ENCODE results near the gene UBE3D. TPM values are rescaled to one million over a fixed set of nuclear protein-coding genes. Genes with fewer than 3 reads are reported as not detected.

The UBE3D gene
- total RNA-seq, 1 experiment from 2014 or later: 10.7 TPM

DNA sequence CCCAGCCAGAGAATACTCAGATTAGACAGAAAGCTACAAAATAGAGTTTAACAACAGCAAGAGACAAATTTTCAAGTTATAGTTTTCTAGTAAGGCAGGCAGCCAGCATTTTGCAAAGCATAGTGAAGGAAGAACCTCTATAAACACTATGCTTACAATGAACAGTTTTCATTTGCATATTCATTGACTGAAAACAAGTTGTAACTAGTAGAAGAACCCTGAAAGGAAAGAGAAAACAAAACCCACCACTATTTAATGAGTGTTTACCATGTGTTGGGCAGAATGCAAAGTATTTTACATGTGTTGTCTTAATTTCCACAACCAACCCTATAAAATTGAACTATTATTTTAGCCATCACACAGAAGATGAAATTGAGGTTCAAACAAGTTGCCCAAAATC, 196.1 kb downstream of the UBE3D start:
- H4K8ac ChIP-seq (replicated peaks; ENCODE audit: insufficient read length, low read depth, low read length): no peak overlapping the region
- no peaks in the 10 kb centered on the region for H4K20me1 ChIP-seq (ENCODE audit: control insufficient read depth, insufficient read depth, insufficient read length)
- no peak overlapping the region for H3K23ac ChIP-seq (ENCODE audit: insufficient read length, low read depth, low read length)
- Mint-ChIP-seq H3K27me3 (ENCODE audit: low read depth) (no peaks in the 10 kb centered on the region), H3K4me3 (no peak overlapping the region), H3K27ac (no peak overlapping the region), H3K9me3 (no peaks in the 10 kb centered on the region), H3K36me3 (ENCODE audit: insufficient read depth in 1 of 3, low read depth in 3 of 3) (no peaks in the 10 kb centered on the region; a peak in 1 of 7 replicates), H3K4me1 (peaks cover 0 to 4% of the 10 kb centered on the region in 2 experiments; a peak in 3 of 4 replicates)
- H3K56ac ChIP-seq (ENCODE audit: insufficient read length, low read depth, low read length): no peak overlapping the region
- H2BK12ac ChIP-seq (ENCODE audit: insufficient read length, low read depth, low read length): no peak overlapping the region
- H3K9me3 ChIP-seq (ENCODE audit: control insufficient read depth, low read depth, low read length): no peaks in the 10 kb centered on the region
- no peak overlapping the region for H3T11ph ChIP-seq (ENCODE audit: low read length)
- H2BK120ac ChIP-seq (ENCODE audit: low read depth, low read length, poor library complexity, severe bottlenecking): no peak overlapping the region
- no peak overlapping the region for H2BK20ac ChIP-seq (ENCODE audit: low read depth, low read length, poor library complexity, severe bottlenecking)
- H3K23me2 ChIP-seq (ENCODE audit: insufficient read length, low read depth, low read length, poor library complexity, severe bottlenecking): no peaks in the 10 kb centered on the region
- H3K79me1 ChIP-seq (ENCODE audit: insufficient read depth, low read depth, low read length, poor library complexity, severe bottlenecking): no peaks in the 10 kb centered on the region
- no peak overlapping the region for H3K14ac ChIP-seq (ENCODE audit: insufficient read depth, low read length)
- H3K27me3 ChIP-seq (ENCODE audit: insufficient read depth, low read length): no peaks in the 10 kb centered on the region
- no peak overlapping the region for H4K91ac ChIP-seq (ENCODE audit: insufficient read length, low read depth, low read length)
- H2AFZ ChIP-seq (ENCODE audit: low read length): no peak overlapping the region
- H3K79me2 ChIP-seq (ENCODE audit: insufficient read depth, low read length): no peaks in the 10 kb centered on the region
- no peak overlapping the region for H3K4ac ChIP-seq (ENCODE audit: low read depth, low read length)
- H3K27ac ChIP-seq (ENCODE audit: insufficient read length, low read depth, low read length): no peak overlapping the region
- H3K18ac ChIP-seq (ENCODE audit: insufficient read length, low read depth, low read length): no peak overlapping the region
- TF ChIP-seq, protein P1, sequence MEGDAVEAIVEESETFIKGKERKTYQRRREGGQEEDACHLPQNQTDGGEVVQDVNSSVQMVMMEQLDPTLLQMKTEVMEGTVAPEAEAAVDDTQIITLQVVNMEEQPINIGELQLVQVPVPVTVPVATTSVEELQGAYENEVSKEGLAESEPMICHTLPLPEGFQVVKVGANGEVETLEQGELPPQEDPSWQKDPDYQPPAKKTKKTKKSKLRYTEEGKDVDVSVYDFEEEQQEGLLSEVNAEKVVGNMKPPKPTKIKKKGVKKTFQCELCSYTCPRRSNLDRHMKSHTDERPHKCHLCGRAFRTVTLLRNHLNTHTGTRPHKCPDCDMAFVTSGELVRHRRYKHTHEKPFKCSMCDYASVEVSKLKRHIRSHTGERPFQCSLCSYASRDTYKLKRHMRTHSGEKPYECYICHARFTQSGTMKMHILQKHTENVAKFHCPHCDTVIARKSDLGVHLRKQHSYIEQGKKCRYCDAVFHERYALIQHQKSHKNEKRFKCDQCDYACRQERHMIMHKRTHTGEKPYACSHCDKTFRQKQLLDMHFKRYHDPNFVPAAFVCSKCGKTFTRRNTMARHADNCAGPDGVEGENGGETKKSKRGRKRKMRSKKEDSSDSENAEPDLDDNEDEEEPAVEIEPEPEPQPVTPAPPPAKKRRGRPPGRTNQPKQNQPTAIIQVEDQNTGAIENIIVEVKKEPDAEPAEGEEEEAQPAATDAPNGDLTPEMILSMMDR (conservative IDR thresholded peaks at IDR 0.05): no peak
- no peaks in the 10 kb centered on the region for H3K4me1 ChIP-seq (ENCODE audit: insufficient read depth, low read length)
- no peak overlapping the region for H2BK15ac ChIP-seq (ENCODE audit: low read depth, low read length)
- no peak overlapping the region for H2AK5ac ChIP-seq (ENCODE audit: insufficient read length, low read length)
- H3K4me2 ChIP-seq (ENCODE audit: insufficient read depth, insufficient read length, low read length): no peak overlapping the region
- no peak overlapping the region for H2BK5ac ChIP-seq (ENCODE audit: insufficient read length, low read length)
- no peak for DNase-seq
- H4K5ac ChIP-seq (ENCODE audit: insufficient read length, low read depth, low read length): no peak overlapping the region
- no peak overlapping the region for H3K9ac ChIP-seq (ENCODE audit: extremely low read depth, insufficient read length, low read length)

Measured in H9 (cell line).